OCI-LY1 (cell line): ENCODE results near the gene MACROH2A2.

Experiments
- H2AFZ ChIP-seq: fragments of 200-600 bp; sonication (generic), shearing (Covaris generic); 2 replicates; pipeline ENCODE4 v1.6.0; 2014; ENCODE audit warnings: antibody characterized with exemption, mild to moderate bottlenecking, low read length
- H3F3A ChIP-seq: fragments of 200-600 bp; sonication (generic), shearing (Covaris generic); 2 replicates; pipeline ENCODE4 v1.6.0; 2014; ENCODE audit warnings: mild to moderate bottlenecking, antibody characterized with exemption, low read length, moderate library complexity; ENCODE audit not compliant: insufficient read depth
- H3K27ac ChIP-seq: fragments of 200-600 bp; sonication (generic); 2 replicates; pipeline ENCODE4 v1.5.1; 2014; ENCODE audit warnings: low read length, mixed run types, mild to moderate bottlenecking, low read depth; ENCODE audit not compliant: poor library complexity, severe bottlenecking
- H3K27me3 ChIP-seq: fragments of 200-600 bp; sonication (generic); 2 replicates; pipeline ENCODE4 v1.6.0; 2014; ENCODE audit warnings: antibody characterized with exemption, mild to moderate bottlenecking, low read length, moderate library complexity; ENCODE audit not compliant: insufficient read depth
- H3K36me3 ChIP-seq: fragments of 200-600 bp; sonication (generic); 2 replicates; pipeline ENCODE4 v1.6.1; 2014; ENCODE audit warnings: mild to moderate bottlenecking, antibody characterized with exemption, low read length, moderate library complexity, mixed read lengths; ENCODE audit not compliant: insufficient read depth
- H3K4me1 ChIP-seq: fragments of 200-600 bp; sonication (generic); 2 replicates; pipeline ENCODE4 v1.5.1; 2014; ENCODE audit warnings: mild to moderate bottlenecking, low read length, moderate library complexity; ENCODE audit not compliant: insufficient read depth, severe bottlenecking
- H3K4me2 ChIP-seq: fragments of 200-600 bp; sonication (generic), shearing (Covaris generic); 2 replicates; pipeline ENCODE4 v1.6.1; 2014; ENCODE audit warnings: low read length
- H3K4me3 ChIP-seq: fragments of 200-600 bp; sonication (generic); 2 replicates; pipeline ENCODE4 v1.5.1; 2014; ENCODE audit warnings: low read length, low read depth, mild to moderate bottlenecking, mixed read lengths; ENCODE audit not compliant: poor library complexity, severe bottlenecking
- H3K79me2 ChIP-seq: fragments of 200-600 bp; shearing (Covaris generic); 2 replicates; pipeline ENCODE4 v1.6.1; 2016; ENCODE audit warnings: mixed run types, low read length, mixed read lengths; ENCODE audit not compliant: insufficient read depth
- H3K9ac ChIP-seq: fragments of 200-600 bp; sonication (generic), shearing (Covaris generic); 2 replicates; pipeline ENCODE4 v1.6.1; 2014; ENCODE audit warnings: mild to moderate bottlenecking, low read length, mixed read lengths
- H3K9me2 ChIP-seq: fragments of 200-600 bp; sonication (generic), shearing (Covaris generic); 2 replicates; pipeline ENCODE4 v1.6.1; 2014; ENCODE audit warnings: low read depth, mild to moderate bottlenecking, low read length, mixed read lengths
- H3K9me3 ChIP-seq: fragments of 200-600 bp; shearing (Covaris generic); 2 replicates; pipeline ENCODE4 v1.6.1; 2014; ENCODE audit warnings: low read length, mixed read lengths
- H4K20me1 ChIP-seq: fragments of 200-600 bp; sonication (generic), shearing (Covaris generic); 2 replicates; pipeline ENCODE4 v1.6.0; 2016; ENCODE audit warnings: mild to moderate bottlenecking, low read length; ENCODE audit not compliant: insufficient read depth
- EZH2 ChIP-seq: fragments of 200-600 bp; sonication (generic), shearing (Covaris generic); IDR thresholded peaks from 2 replicates; pipeline ENCODE4 v1.8.0; 2017; ENCODE audit warnings: borderline replicate concordance, mixed run types, mild to moderate bottlenecking, antibody characterized with exemption, low read length, moderate library complexity, mixed read lengths
- TF ChIP-seq, protein P1 (sequence below): fragments of 200-600 bp; sonication (generic), shearing (Covaris generic); IDR thresholded peaks from 2 replicates; pipeline ENCODE4 v1.5.1; 2017; ENCODE audit warnings: mild to moderate bottlenecking, antibody characterized with exemption, low read length, moderate library complexity, mixed read lengths

Gene MACROH2A2

DNA sequence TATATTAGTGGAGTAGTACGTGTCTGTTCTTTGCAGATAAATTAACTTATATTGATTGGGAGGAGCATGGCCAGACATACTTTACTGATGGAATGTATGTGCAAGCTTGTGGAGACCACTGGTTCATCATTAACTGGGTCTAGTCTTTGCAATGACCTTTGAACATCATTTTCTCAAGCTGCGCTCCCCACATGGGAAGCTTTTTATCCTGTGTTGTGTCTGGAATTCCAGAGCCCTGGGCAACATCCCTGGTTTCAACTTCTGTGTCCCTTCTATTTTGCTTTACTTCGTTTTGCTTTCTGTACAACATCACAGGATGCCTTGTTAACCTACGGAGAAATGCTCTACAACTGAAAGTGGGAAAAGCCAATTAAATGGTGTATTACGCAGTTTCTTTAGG lies 38.3 kb downstream of the MACROH2A2 start:
- no peak overlapping the region for H3K4me3 ChIP-seq
- H3K9me3 ChIP-seq: no peaks in the 10 kb centered on the region
- no peaks in the 10 kb centered on the region for H3K9me2 ChIP-seq
- no peak overlapping the region for H2AFZ ChIP-seq
- no peaks in the 10 kb centered on the region for H4K20me1 ChIP-seq
- no peak overlapping the region for H3K27ac ChIP-seq
- TF ChIP-seq EZH2: no peak
- TF ChIP-seq, protein P1, sequence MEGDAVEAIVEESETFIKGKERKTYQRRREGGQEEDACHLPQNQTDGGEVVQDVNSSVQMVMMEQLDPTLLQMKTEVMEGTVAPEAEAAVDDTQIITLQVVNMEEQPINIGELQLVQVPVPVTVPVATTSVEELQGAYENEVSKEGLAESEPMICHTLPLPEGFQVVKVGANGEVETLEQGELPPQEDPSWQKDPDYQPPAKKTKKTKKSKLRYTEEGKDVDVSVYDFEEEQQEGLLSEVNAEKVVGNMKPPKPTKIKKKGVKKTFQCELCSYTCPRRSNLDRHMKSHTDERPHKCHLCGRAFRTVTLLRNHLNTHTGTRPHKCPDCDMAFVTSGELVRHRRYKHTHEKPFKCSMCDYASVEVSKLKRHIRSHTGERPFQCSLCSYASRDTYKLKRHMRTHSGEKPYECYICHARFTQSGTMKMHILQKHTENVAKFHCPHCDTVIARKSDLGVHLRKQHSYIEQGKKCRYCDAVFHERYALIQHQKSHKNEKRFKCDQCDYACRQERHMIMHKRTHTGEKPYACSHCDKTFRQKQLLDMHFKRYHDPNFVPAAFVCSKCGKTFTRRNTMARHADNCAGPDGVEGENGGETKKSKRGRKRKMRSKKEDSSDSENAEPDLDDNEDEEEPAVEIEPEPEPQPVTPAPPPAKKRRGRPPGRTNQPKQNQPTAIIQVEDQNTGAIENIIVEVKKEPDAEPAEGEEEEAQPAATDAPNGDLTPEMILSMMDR: no peak
- H3K9ac ChIP-seq: no peak overlapping the region
- no peaks in the 10 kb centered on the region for H3K4me1 ChIP-seq
- no peak overlapping the region for H3K4me2 ChIP-seq
- no peaks in the 10 kb centered on the region; the same call in 1 of the 2 replicates for H3K27me3 ChIP-seq
- no peaks in the 10 kb centered on the region for H3F3A ChIP-seq
- no peaks in the 10 kb centered on the region for H3K79me2 ChIP-seq
- H3K36me3 ChIP-seq: no peaks in the 10 kb centered on the region

GRCh38 chr10:70092389-70092718 lies 39.7 kb downstream of the MACROH2A2 start:
- H3K4me2 ChIP-seq: no peak overlapping the region
- H3F3A ChIP-seq: no peaks in the 10 kb centered on the region
- no peaks in the 10 kb centered on the region for H3K79me2 ChIP-seq
- H2AFZ ChIP-seq: no peak overlapping the region
- H3K36me3 ChIP-seq: no peaks in the 10 kb centered on the region
- H3K9me2 ChIP-seq: no peaks in the 10 kb centered on the region
- H3K4me1 ChIP-seq: no peaks in the 10 kb centered on the region
- TF ChIP-seq EZH2: no peak
- TF ChIP-seq, protein P1: no peak
- H3K27me3 ChIP-seq: no peaks in the 10 kb centered on the region; the same call in 1 of the 2 replicates
- no peak overlapping the region for H3K4me3 ChIP-seq
- H3K9me3 ChIP-seq: no peaks in the 10 kb centered on the region
- H3K27ac ChIP-seq: no peak overlapping the region
- no peaks in the 10 kb centered on the region for H4K20me1 ChIP-seq
- H3K9ac ChIP-seq: no peak overlapping the region

GRCh38 chr10:70093335-70093944 lies 40.8 kb downstream of the MACROH2A2 start:
- Histone ChIP-seq H3K9me3 (no peaks in the 10 kb centered on the region), H3K27me3 (no peaks in the 10 kb centered on the region; the same call in 1 of the 2 replicates), H3F3A (no peaks in the 10 kb centered on the region), H3K4me2 (no peak overlapping the region), H3K27ac (no peak overlapping the region), H3K9ac (no peak overlapping the region), H3K4me3 (no peak overlapping the region), H4K20me1 (no peaks in the 10 kb centered on the region), H3K9me2 (no peaks in the 10 kb centered on the region), H3K4me1 (no peaks in the 10 kb centered on the region), H3K36me3 (no peaks in the 10 kb centered on the region), H3K79me2 (no peaks in the 10 kb centered on the region), H2AFZ (no peak overlapping the region)
- TF ChIP-seq EZH2: no peak
- TF ChIP-seq, protein P1: no peak
